WTC11 (cell line): ENCODE data around the gene SLC45A3. TPM values are rescaled to one million over a fixed set of nuclear protein-coding genes. Genes with fewer than 3 reads are reported as not detected.

ENCODE experiments used
- ATAC-seq: fragments of 200-7000 bp; cut with Tn5 transposase; 2 replicates; pipeline ENCODE4 v1.10.0; 2021; ENCODE audit warnings: mild to moderate bottlenecking, moderate library complexity
- CTCF ChIA-PET: fragments of 300-600 bp; sonication (Branson Sonifier 250); formaldehyde crosslinking; loops from one replicate; lab custom pipeline; 2021; ENCODE audit warnings: antibody characterized with exemption; lab: Charles Lee
- POLR2A ChIA-PET: fragments of 350-600 bp; sonication (Branson Sonifier 250); formaldehyde crosslinking; loops from one replicate; lab custom pipeline; 2021; ENCODE audit warnings: antibody characterized with exemption; lab: Charles Lee
- DNase-seq: peaks from one replicate; pipeline ENCODE4 v3.0.0; 2021; ENCODE audit warnings: low spot score
- H3K27ac Mint-ChIP-seq: 2 replicates; pipeline ENCODE4 v1.8.0; 2021; ENCODE audit warnings: mixed read lengths
- H3K27me3 Mint-ChIP-seq: 2 replicates; pipeline ENCODE4 v1.8.0; 2021; ENCODE audit warnings: low read depth, mild to moderate bottlenecking, moderate library complexity, mixed read lengths
- H3K36me3 Mint-ChIP-seq: 2 replicates; pipeline ENCODE4 v1.8.0; 2021; ENCODE audit warnings: mixed read lengths
- H3K4me1 Mint-ChIP-seq: 2 replicates; pipeline ENCODE4 v1.8.0; 2022; ENCODE audit warnings: mixed read lengths
- H3K4me3 Mint-ChIP-seq: 2 replicates; pipeline ENCODE4 v1.8.0; 2021; ENCODE audit warnings: mild to moderate bottlenecking, moderate library complexity, mixed read lengths
- H3K9me3 Mint-ChIP-seq: 2 replicates; pipeline ENCODE4 v1.8.0; 2021; ENCODE audit warnings: mixed read lengths
- ATF1 ChIP-seq: sonication (generic); formaldehyde crosslinking; IDR thresholded peaks from 2 replicates; pipeline ENCODE4 v1.8.1; 2023; ENCODE audit warnings: mild to moderate bottlenecking, moderate library complexity, missing genetic modification reagents
- CDX4 ChIP-seq: fragments of 250-450 bp; sonication (Bioruptor Pico); IDR thresholded peaks from 2 replicates; pipeline ENCODE4 v1.9.0; 2021; ENCODE audit warnings: moderate library complexity, mild to moderate bottlenecking, inconsistent platforms, borderline replicate concordance
- CREM ChIP-seq: sonication (generic); formaldehyde crosslinking; IDR thresholded peaks from 2 replicates; pipeline ENCODE4 v1.8.1; 2022; ENCODE audit warnings: mild to moderate bottlenecking, missing genetic modification reagents, moderate library complexity
- ETV6 ChIP-seq: sonication (generic); formaldehyde crosslinking; IDR thresholded peaks from 2 replicates; pipeline ENCODE4 v1.8.1; 2022; ENCODE audit warnings: mild to moderate bottlenecking, missing genetic modification reagents
- FOXK1 ChIP-seq: sonication (generic); formaldehyde crosslinking; IDR thresholded peaks from 2 replicates; pipeline ENCODE4 v1.8.0; 2022; ENCODE audit warnings: mild to moderate bottlenecking, moderate library complexity, missing genetic modification reagents
- HMGA2 ChIP-seq: fragments of 250-450 bp; sonication (Bioruptor Pico); IDR thresholded peaks from 2 replicates; pipeline ENCODE4 v1.4.0; 2021; ENCODE audit warnings: mild to moderate bottlenecking, moderate library complexity
- JAZF1 ChIP-seq: fragments of 250-450 bp; sonication (Bioruptor Pico); IDR thresholded peaks from 2 replicates; pipeline ENCODE4 v1.9.0; 2021; ENCODE audit warnings: moderate library complexity, mild to moderate bottlenecking, inconsistent platforms
- NFE2L1 ChIP-seq: sonication (generic); formaldehyde crosslinking; IDR thresholded peaks from 2 replicates; pipeline ENCODE4 v1.8.1; 2023; ENCODE audit warnings: missing genetic modification reagents
- SMAD4 ChIP-seq: sonication (generic); formaldehyde crosslinking; IDR thresholded peaks from 2 replicates; pipeline ENCODE4 v1.8.0; 2022; ENCODE audit warnings: mild to moderate bottlenecking, missing genetic modification reagents
- TEAD4 ChIP-seq: sonication (generic); formaldehyde crosslinking; IDR thresholded peaks from 2 replicates; pipeline ENCODE4 v1.8.0; 2022; ENCODE audit warnings: mild to moderate bottlenecking, missing genetic modification reagents
- ZNF138 ChIP-seq: sonication (generic); formaldehyde crosslinking; conservative IDR thresholded peaks from 2 replicates; pipeline ENCODE4 v1.8.1; 2022; ENCODE audit warnings: mild to moderate bottlenecking, moderate library complexity, missing genetic modification reagents
- ZNF219 ChIP-seq: sonication (generic); formaldehyde crosslinking; IDR thresholded peaks from 2 replicates; pipeline ENCODE4 v1.8.0; 2023; ENCODE audit warnings: missing genetic modification reagents, mild to moderate bottlenecking, borderline replicate concordance
- ZNF532 ChIP-seq: fragments of 250-450 bp; sonication (Bioruptor Pico); IDR thresholded peaks from 2 replicates; pipeline ENCODE4 v1.9.0; 2021; ENCODE audit warnings: mild to moderate bottlenecking, borderline replicate concordance
- total RNA-seq: library from RNA; stranded (reverse); gene quantifications from 3 replicates; pipeline ENCODE4 v1.2.3, GENCODE V29; 2021
- TF ChIP-seq, protein P1 (sequence below): sonication (generic); formaldehyde crosslinking; IDR thresholded peaks from 2 replicates; pipeline ENCODE4 v1.8.0; 2022; ENCODE audit warnings: mild to moderate bottlenecking, missing genetic modification reagents
- TF ChIP-seq, protein P2 (sequence below): sonication (generic); formaldehyde crosslinking; IDR thresholded peaks from 2 replicates; pipeline ENCODE4 v1.8.1; 2022; ENCODE audit warnings: missing genetic modification reagents, borderline replicate concordance
- TF ChIP-seq, protein P3 (sequence below): sonication (generic); formaldehyde crosslinking; IDR thresholded peaks from 2 replicates; pipeline ENCODE4 v1.8.1; 2022; ENCODE audit warnings: mild to moderate bottlenecking, moderate library complexity, missing genetic modification reagents
- TF ChIP-seq, protein P4 (sequence below): sonication (generic); formaldehyde crosslinking; IDR thresholded peaks from 2 replicates; pipeline ENCODE4 v1.8.1; 2022; ENCODE audit warnings: low read depth, mild to moderate bottlenecking, moderate library complexity, missing genetic modification reagents, borderline replicate concordance

SLC45A3 gene
- total RNA-seq, 1 experiment from 2014 or later = 15.2 TPM

GRCh38 chr1:205690122-205690756 is 9.9 kb upstream of the SLC45A3 start:
- CTCF ChIA-PET = interaction anchor here (1.1 to 3.5 kb wide), 4 partner anchors 10 to 31 kb away, joined by 3 to 18 read pairs (median 6); partner anchors contain the start of gene SLC45A3
- TF ChIP-seq TEAD4 (CRISPR knock-in tag) (no peak), ZNF219 (CRISPR knock-in tag) (no peak), ZNF138 (CRISPR knock-in tag) (no peak), CREM (no peak), FOXK1 (CRISPR knock-in tag) (no peak), ZNF532 (CRISPR knock-in tag) (no peak), SMAD4 (CRISPR knock-in tag) (no peak), NFE2L1 (CRISPR knock-in tag) (no peak), JAZF1 (no peak), ATF1 (no peak), ETV6 (no peak), CDX4 (CRISPR knock-in tag) (no peak)
- TF ChIP-seq, protein P1, sequence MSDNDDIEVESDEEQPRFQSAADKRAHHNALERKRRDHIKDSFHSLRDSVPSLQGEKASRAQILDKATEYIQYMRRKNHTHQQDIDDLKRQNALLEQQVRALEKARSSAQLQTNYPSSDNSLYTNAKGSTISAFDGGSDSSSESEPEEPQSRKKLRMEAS (CRISPR knock-in tag) = no peak
- TF ChIP-seq, protein P2, sequence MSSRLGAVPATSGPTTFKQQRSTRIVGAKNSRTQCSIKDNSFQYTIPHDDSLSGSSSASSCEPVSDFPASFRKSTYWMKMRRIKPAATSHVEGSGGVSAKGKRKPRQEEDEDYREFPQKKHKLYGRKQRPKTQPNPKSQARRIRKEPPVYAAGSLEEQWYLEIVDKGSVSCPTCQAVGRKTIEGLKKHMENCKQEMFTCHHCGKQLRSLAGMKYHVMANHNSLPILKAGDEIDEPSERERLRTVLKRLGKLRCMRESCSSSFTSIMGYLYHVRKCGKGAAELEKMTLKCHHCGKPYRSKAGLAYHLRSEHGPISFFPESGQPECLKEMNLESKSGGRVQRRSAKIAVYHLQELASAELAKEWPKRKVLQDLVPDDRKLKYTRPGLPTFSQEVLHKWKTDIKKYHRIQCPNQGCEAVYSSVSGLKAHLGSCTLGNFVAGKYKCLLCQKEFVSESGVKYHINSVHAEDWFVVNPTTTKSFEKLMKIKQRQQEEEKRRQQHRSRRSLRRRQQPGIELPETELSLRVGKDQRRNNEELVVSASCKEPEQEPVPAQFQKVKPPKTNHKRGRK = no peak
- TF ChIP-seq, protein P3, sequence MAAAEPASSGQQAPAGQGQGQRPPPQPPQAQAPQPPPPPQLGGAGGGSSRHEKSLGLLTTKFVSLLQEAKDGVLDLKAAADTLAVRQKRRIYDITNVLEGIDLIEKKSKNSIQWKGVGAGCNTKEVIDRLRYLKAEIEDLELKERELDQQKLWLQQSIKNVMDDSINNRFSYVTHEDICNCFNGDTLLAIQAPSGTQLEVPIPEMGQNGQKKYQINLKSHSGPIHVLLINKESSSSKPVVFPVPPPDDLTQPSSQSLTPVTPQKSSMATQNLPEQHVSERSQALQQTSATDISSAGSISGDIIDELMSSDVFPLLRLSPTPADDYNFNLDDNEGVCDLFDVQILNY (CRISPR knock-in tag) = no peak
- TF ChIP-seq, protein P4, sequence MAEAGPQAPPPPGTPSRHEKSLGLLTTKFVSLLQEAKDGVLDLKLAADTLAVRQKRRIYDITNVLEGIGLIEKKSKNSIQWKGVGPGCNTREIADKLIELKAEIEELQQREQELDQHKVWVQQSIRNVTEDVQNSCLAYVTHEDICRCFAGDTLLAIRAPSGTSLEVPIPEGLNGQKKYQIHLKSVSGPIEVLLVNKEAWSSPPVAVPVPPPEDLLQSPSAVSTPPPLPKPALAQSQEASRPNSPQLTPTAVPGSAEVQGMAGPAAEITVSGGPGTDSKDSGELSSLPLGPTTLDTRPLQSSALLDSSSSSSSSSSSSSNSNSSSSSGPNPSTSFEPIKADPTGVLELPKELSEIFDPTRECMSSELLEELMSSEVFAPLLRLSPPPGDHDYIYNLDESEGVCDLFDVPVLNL (CRISPR knock-in tag) = no peak
- ATAC-seq (no peak), DNase-seq (no peak)
- H3K4me1 Mint-ChIP-seq = peaks cover 30% of the 10 kb centered on the region
- POLR2A ChIA-PET = interaction anchor here (0.7 to 1.0 kb wide), 2 partner anchors 13 to 31 kb away, joined by 3 read pairs; no protein-coding TSS in a partner anchor
- H3K27me3 Mint-ChIP-seq = no peaks in the 10 kb centered on the region
- no peaks in the 10 kb centered on the region for H3K36me3 Mint-ChIP-seq
- no peaks in the 10 kb centered on the region for H3K9me3 Mint-ChIP-seq
- H3K27ac Mint-ChIP-seq = no peak overlapping the region
- H3K4me3 Mint-ChIP-seq = no peak overlapping the region

- Mint-ChIP-seq H3K36me3 (no peaks in the 10 kb centered on the region), H3K9me3 (no peaks in the 10 kb centered on the region), H3K4me3 (no peak overlapping the region), H3K27ac (no peak overlapping the region), H3K27me3 (no peaks in the 10 kb centered on the region), H3K4me1 (peaks cover 30% of the 10 kb centered on the region)
- DNase-seq (no peak), ATAC-seq (peak; percentile 76)
- no peak for TF ChIP-seq HMGA2
- ChIA-PET POLR2A (interaction anchor here (1.0 to 1.2 kb wide), 2 partner anchors 23 to 30 kb away, joined by 3 read pairs; no protein-coding TSS in a partner anchor), CTCF (interaction anchor here (0.9 to 3.8 kb wide), 5 partner anchors 13 to 31 kb away, joined by 3 to 40 read pairs (median 6); no protein-coding TSS in a partner anchor)
Observed at GRCh38 chr1:205689479-205689878, 9.2 kb upstream of the SLC45A3 start.
